Left forelimb (tissue), 1 donor: ENCODE measurements around the gene SATB2.

Experiments used
- DNase-seq: peaks from one replicate; pipeline ENCODE4 v3.0.0-alpha.2; 2018; ENCODE audit warnings: low spot score

The SATB2 gene

DNA sequence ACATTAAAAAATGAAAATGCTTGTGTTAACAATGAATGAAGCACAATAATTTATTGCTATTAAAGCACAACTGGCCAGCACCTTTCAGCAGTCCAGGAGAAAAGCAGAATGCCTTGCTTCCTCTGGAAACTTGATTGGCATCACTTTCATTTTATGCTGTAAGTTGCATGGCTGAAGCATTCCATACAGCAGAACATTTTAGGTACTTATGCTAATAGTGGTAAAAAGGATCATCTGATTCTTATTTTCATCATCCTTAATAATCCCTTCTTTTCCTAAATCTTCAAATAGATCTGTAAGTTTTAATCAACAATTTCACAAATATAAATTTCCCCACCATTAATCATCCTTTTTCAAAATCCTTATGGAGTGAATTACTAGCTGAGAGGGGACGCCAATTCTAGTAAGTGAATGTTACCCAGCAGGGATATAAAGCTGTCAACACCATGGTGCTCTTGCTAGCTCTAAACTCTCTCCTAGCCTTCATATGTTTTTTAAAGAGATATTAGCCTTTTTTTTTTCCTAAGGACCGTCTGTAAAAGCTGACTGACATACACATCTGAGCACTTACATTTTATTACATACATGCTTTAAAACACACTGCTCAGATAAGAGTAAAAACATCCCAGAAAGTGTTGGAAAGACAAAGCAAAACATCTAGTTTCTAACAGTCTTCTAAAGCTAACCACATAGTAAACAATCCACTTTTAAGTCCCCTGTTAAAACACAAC lies 5.3 kb downstream of the SATB2 start:
- no peak for DNase-seq

DNA sequence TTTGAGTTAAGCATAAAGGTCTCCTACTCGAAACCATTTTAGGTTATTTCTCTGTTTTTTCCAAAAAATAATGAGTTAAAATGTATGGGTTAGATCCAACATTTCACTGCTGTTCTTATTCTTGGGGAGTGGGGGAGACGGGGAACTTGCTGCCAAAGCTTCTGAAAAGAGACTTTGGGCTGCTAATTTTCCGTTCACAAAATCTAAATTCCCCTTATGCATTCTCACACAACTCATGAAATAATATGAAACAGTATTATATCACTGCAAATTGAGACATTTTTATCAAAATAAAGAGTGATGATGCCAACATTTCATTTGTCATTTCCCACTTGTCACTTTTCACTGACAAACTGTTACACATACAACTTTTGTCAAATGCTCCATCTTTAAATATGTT lies 7.8 kb downstream of the SATB2 start:
- DNase-seq = no peak

DNA sequence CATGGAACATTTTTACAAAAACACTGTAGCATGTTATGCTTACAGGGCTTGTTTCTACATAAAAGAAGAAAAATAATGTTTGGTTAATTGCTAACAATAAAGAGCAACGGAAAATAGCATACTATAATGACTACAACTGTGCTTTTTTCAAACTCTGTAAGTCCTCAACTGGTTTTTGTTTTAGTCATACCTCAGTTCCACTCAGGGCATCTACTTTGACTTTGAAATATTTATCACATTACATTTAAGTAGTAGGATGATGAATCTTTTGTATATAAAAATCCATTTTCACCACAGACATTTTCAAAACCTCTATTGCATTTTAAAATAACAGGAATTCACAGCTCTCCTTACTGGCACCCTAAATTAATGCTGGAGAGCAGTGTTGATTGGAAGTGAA lies 8.3 kb downstream of the SATB2 start:
- no peak for DNase-seq

GRCh38 chr2:199446996-199447576 lies 10.7 kb downstream of the SATB2 start:
- no peak for DNase-seq

- no peak for DNase-seq
Measured at GRCh38 chr2:199444749-199445148, 13.0 kb downstream of the SATB2 start.

- DNase-seq = no peak
Measured at GRCh38 chr2:199443589-199444130, 14.1 kb downstream of the SATB2 start.

DNA sequence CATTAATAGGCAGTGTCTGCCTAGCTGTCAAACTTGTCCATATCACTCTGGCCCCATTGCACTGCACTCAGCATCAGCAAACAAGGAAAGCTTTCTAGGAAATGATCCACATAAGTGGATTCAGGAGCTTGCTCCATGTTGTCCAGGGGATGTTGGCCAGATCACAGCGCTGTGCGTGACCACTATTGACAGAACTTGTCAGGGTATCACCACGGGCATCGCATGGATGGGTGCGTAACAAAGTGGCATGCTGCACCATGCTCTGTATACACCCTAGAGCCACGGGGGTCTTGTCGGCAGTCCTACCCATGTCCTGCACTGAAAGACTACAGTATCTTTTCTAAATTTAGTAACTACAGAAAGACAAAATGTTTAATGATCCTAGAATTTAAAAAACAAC lies 15.6 kb downstream of the SATB2 start:
- DNase-seq = no peak

DNA sequence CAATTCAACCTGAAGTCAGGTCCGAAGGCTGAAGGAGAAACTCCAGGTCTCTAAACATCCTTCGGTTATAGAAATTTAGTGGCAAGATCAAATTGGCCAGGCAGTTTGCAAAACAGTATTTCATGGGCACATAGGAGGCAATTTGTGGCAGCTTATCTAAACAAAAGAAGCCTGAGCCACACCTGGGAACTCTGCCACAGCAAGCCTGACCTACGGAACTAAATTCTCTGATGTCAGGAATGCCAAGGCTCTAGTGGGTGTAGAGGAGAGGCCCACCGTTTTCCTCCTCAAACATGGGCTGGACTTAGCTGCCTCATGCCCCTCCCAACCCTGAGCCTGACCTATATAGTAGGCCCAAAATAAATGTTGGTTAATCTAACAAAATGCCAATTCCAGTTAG lies 16.0 kb downstream of the SATB2 start:
- no peak for DNase-seq

DNA sequence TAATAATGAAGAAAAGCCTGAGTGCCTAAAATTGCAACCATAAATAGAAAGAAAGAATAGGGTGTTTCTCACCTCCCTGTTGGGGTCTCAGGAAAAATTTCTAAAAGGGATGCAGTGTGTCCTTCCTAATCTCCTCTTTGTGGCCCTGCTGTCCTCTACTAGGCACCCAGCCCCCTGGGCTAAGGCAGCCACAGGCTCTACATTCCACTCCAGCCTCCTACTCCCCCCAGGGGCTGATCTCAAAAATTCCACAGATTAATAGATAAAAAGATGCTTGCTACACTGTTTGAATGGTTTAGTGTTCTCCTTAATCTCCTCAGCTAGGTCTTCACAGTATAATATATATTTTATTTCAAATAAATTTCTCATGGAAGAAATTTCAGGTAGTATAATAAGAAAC lies 17.6 kb downstream of the SATB2 start:
- DNase-seq = no peak

DNA sequence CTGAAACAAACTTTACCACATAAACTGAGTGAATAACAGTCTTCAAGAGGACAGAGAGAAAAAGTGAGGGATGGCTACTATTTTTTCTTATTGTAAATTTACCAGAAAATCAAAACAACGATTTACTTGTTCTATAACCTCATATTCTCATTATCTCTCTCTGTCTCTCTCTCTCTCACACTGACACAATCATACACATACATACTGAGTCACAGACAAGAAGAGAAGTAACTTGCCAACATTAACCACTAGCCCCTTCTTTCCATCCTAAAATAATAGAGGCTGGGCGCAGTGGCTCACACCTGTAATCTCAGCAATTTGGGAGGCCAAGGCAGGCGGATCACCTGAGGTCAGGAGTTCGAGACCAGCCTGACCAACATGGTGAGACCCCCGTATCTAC lies 18.2 kb downstream of the SATB2 start:
- no peak for DNase-seq

GRCh38 chr2:199439066-199439465 lies 18.7 kb downstream of the SATB2 start:
- DNase-seq = no peak

DNA sequence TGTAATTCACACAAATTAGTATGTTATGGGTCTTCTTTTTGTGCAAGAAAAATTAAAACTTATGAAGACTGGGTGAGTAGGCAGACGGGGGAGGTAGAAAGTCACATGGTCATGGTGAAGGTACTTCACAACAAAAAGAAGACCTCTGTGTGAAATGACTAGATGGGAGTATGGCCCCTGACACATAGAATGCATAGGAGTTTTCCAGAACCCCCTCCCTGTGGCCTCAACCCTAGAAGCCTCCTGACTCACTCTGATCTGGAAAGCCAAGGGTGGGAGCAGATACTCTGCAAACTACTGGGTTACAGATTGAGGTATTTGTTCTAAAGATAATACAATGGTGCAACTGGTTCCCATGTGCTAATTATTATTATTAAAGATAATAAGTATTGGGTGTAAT lies 23.2 kb downstream of the SATB2 start:
- DNase-seq = no peak

- DNase-seq = no peak
Measured at GRCh38 chr2:199433204-199433832, 24.4 kb downstream of the SATB2 start.

- no peak for DNase-seq
Measured at GRCh38 chr2:199431746-199432213, 26.0 kb downstream of the SATB2 start.

GRCh38 chr2:199430214-199430613 lies 27.5 kb downstream of the SATB2 start:
- DNase-seq = no peak

GRCh38 chr2:199428291-199428690 lies 29.4 kb downstream of the SATB2 start:
- no peak for DNase-seq

GRCh38 chr2:199424160-199424559 lies 33.6 kb downstream of the SATB2 start:
- DNase-seq = no peak

DNA sequence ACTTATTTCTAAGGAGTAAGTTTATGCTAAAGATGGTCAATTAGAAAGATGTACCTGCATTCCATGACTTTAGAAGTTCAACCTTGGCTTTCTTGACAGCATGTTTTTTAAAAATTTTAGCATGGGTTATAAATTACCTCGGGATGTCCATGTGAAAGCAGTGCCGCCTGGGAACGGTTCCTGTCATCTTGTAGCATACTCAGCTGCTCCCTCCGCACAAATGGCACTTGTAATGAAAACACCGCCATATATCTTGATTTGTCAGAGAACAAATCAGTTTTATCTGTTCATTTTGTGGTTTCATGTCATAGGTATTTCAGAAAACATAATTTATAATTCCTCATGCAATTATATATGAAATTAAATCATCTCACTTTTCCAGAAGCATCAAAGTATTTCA lies 38.3 kb downstream of the SATB2 start:
- no peak for DNase-seq

DNA sequence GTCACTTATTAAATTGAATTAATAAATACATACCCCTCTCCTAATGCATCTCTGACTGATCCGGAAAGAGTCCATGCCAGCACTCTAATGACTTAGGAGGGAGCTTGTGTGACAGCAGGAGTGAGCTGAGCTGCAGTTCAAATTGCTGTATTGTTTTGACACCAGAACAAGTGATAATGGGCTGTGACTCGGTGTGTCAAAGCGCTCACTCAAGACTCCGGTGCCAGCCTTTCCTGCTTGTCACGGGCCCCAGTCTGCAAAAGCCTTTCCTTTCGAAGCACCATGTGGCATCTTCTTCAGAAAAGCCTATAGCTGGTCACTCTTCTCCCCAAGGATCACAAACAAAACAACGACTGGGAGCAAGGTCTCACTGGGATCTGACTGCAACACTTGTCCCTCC lies 43.3 kb downstream of the SATB2 start:
- DNase-seq = no peak

DNA sequence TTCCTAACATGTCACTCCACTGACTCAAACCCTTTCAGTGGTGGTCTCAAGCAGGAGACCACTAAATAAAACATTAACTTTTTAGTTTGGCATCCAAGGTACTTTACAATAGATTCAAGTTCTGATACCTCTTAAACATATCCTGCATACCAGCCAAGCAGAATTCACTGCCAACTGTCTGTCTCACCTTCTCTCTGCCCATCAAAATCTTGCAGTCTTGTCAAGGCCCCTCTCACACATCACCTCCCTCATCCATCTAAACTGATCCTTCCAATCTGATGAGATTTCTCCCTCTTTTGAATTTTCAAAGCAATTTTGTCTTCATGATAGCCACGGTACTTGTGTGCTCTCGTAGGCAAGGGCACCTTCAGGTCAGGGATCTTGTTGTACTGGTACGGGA lies 43.7 kb downstream of the SATB2 start:
- no peak for DNase-seq

- no peak for DNase-seq
Measured at GRCh38 chr2:199409759-199410529, 47.8 kb downstream of the SATB2 start.

DNA sequence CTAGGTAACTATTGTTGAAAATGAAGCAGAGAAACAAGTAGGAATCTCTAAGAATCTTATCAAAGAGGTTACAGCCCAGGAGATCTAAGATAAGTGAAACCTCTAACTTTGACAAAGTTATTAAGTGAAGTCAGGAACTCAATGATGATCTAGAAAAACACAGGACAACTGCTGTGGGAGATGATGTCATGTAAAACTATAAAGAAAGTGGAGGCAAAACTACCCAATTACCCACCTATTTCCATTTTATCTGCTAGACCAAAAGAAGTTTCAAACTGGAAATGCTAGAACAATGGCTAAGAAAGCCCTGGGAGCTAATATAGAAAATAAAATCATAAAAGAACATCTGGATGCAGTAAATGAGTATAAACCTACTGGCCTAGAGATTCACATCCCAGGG lies 50.3 kb downstream of the SATB2 start:
- no peak for DNase-seq
